ENCODE measurements around the gene RPS8.

DNA sequence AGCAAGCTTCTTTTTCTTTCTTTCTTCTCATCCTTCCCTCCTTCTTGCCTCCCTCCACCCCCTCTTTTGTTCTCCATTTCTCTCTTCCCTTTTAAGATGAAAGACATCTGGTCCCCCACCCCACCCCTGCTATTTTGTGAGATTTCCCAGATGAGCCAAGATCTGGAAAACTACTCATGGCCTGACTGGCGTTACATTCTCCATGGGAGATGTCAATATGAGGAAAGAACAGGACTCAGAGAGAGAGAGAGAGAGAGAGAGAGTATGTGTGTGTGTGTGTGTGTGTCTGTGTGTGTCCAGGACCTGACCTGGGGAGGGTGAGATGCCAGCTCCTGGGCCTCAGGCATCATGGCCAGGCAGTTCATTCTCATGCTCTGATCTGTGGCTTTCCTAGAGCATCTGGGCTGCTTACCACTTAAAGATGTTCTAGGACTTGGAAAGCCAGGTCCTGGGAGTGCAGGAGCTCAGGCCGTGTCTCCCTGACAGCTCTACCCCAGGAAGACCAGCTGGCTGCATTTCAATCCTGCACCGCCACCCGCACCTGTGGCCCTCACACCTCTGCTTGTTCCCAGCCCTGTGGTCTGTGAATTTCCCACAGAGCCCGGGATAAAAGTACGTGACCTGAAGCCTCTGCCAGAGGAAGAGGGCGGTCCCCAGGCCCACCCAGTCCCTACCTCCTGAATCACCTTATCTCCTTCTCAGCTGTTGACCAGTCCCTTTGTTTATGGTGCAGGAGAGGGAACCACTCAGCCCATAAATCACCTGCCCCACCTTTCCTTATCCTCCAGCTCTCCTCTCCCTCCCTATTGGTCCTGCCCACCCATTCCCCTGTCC lies 15.8 kb downstream of the RPS8 start:
- TF ChIP-seq, protein P1, sequence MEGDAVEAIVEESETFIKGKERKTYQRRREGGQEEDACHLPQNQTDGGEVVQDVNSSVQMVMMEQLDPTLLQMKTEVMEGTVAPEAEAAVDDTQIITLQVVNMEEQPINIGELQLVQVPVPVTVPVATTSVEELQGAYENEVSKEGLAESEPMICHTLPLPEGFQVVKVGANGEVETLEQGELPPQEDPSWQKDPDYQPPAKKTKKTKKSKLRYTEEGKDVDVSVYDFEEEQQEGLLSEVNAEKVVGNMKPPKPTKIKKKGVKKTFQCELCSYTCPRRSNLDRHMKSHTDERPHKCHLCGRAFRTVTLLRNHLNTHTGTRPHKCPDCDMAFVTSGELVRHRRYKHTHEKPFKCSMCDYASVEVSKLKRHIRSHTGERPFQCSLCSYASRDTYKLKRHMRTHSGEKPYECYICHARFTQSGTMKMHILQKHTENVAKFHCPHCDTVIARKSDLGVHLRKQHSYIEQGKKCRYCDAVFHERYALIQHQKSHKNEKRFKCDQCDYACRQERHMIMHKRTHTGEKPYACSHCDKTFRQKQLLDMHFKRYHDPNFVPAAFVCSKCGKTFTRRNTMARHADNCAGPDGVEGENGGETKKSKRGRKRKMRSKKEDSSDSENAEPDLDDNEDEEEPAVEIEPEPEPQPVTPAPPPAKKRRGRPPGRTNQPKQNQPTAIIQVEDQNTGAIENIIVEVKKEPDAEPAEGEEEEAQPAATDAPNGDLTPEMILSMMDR (IDR thresholded peaks at IDR 0.05), result no peak
- no peak for TF ChIP-seq POLR2A (IDR thresholded peaks at IDR 0.05)
